Measurements from ENCODE around the gene TYK2.

GRCh38 chr19:10316229-10317044 is 63.9 kb downstream of the TYK2 start:
- TF ChIP-seq POLR2A (IDR thresholded peaks at IDR 0.05) (no peak), CTCF (IDR thresholded peaks at IDR 0.05) (no peak)
